GM19023 (cell line): ENCODE results near the gene TPTE2.
"Not testable (repeated sequence)": the region's sequence is repeated elsewhere in the genome, so short reads cannot be mapped to it uniquely, and the experiment has no call there.

Experiments
- ATAC-seq: cut with Tn5 transposase; IDR thresholded peaks from one replicate; pipeline ENCODE4 v1.9.1; 2021; ENCODE audit warnings: mild to moderate bottlenecking, moderate library complexity; ENCODE audit not compliant: unreplicated experiment

The TPTE2 gene

DNA sequence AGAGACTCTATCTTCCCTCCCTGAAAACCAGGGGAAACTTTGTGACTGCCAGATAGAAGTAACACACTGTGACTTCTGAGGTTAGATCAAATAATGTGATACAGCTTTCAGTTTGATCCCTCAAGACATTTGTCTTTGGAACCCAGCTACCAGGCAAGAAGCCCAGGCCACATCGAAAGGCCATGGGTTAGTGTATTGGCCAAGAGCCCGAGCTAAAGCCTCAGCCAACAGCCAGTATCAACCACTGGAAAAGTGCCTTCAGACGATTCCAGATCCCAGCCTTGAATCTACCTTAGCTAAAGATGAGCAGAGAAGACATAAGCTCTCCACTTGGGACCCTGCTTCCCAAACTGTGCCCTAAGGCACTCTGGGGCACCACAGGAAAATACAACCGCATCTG, 10.9 kb upstream of the TPTE2 start:
- no peak for ATAC-seq

DNA sequence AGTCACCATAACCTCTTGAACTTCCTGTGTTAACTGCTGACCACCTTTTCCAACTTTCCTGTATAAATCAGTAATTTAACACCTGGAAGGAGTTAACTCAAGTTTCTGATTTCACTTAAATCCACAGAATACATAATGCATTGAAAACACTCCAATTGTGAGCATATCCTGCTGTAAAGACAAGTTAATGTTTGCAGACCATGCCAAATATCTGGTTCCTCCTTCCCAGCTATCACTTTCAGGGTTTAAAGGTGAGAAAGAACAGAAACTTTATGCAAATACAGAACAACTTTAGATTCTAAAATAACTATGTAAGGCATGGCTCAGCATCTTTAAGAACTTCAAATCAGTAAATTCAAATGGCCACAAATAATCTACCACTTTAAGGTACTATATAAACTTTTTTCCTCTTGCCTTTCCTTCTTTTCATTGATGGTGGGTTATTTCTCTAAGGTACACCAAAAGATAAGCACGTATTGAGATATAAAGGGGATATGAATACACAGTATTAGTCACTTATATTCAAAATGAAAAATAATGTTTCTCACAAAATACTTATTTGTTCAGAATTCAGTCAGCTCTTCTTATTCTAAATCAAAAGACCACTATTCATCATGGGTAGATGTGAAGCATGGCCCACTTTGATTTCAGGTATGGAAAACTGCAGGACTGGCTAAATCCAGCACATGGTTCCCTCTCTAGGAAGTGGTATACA, 6.6 kb upstream of the TPTE2 start:
- peak; percentile 58 for ATAC-seq

GRCh38 chr13:19561585-19561984, 253 bp upstream of the TPTE2 start:
- no peak for ATAC-seq

DNA sequence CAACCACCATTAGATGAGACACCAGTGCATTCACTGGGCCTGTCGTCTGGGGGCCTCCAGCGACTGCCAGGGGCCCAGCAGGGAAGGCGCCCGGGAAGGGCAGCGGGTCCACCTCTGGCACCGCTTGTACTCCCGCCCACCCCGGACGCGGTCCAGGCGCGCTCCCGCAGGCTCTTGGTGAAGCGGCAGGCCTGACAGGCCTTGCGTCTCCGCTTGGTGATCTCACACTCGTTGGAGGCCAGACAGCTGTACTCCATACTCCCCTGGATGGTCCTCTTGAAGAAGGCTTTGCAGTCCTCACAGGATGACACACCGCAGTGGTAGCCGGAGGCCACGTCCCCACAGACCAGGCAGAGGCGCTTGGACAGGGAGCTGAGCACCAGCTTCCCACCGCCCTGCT, 660 bp downstream of the TPTE2 start:
- not testable (repeated sequence) for ATAC-seq

DNA sequence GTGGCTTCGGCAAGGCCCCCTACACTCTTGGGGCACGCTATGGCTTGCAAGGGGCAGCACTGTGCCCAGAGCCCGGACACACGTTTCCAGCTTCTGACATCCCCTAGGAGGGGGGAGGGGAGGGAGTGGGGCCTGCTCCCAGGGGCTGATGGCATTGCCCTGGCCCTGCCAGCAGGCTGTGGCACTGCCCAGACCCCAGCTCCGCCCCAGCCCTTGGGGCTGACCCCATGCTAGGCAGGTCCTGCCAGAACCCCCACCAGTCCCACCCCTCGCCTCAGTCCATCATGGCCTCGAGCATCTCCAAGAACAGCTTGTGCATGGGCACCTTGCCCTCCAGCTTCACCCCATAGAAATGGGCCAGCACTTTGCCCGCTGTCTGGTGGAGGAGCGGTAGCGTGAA, 1.6 kb downstream of the TPTE2 start:
- not testable (repeated sequence) for ATAC-seq

GRCh38 chr13:19557287-19557686, 4.0 kb downstream of the TPTE2 start:
- not testable (repeated sequence) for ATAC-seq

- ATAC-seq, result not testable (repeated sequence)
Observed at GRCh38 chr13:19549245-19549644, 12.1 kb downstream of the TPTE2 start.

GRCh38 chr13:19525634-19526033, 35.7 kb downstream of the TPTE2 start:
- ATAC-seq, result not testable (repeated sequence)

GRCh38 chr13:19519049-19519448, 42.3 kb downstream of the TPTE2 start:
- ATAC-seq, result no peak

GRCh38 chr13:19507623-19508022, 53.7 kb downstream of the TPTE2 start:
- not testable (repeated sequence) for ATAC-seq

DNA sequence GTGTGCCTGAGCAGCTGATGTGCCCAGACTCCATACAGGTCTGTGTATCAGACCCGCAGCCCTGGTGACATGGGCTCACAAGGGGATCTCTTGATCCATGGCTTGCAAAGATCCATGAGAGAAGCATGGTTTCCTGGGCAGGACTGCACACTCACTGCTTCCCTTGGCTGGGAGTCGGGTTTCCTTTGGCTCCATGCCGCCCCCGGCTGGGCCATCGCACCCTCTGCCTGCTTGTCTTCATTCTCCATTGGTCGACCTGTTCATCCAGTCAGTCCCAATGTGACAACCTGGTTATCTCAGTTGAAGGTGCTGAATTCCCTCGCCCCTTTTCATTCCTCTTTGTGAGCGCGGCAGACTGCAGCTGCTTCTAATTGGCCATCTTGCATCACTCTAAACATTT, 101.2 kb downstream of the TPTE2 start:
- ATAC-seq, result not testable (repeated sequence)

- not testable (repeated sequence) for ATAC-seq
Observed at GRCh38 chr13:19439056-19439686, 122.2 kb downstream of the TPTE2 start.

GRCh38 chr13:19437780-19438179, 123.6 kb downstream of the TPTE2 start:
- ATAC-seq, result not testable (repeated sequence)

GRCh38 chr13:19422236-19422635, 139.1 kb downstream of the TPTE2 start:
- not testable (repeated sequence) for ATAC-seq

DNA sequence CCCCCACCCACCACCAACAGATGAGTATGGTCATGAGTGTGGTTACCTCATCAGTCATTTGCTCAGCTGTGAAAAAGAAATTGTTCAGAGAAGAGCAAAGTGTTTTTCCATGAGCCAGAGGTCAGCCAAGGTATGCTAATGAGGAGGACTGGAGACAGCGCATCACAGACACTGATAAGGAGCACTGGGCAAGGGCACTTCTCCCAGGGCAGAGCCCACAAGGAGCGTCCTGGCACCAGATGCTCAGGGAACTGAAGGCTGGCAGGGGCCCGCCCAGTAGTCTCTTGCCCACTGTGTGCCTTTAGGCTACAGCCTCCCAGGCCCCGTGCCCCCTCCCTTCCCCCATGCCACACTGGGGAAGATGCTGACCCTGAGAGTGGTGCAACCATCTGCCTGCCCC, 148.8 kb downstream of the TPTE2 start:
- ATAC-seq, result not testable (repeated sequence)

- not testable (repeated sequence) for ATAC-seq
Observed at GRCh38 chr13:19382746-19383511, 178.4 kb downstream of the TPTE2 start.

- no peak for ATAC-seq
Observed at GRCh38 chr13:19382111-19382510, 179.2 kb downstream of the TPTE2 start.
